H9 (cell line): ENCODE measurements around the gene ZNF423. TPM values are rescaled to one million over a fixed set of nuclear protein-coding genes. Genes with fewer than 3 reads are reported as not detected.

ENCODE experiments used
- DNase-seq: peaks from one replicate; pipeline ENCODE4 v3.0.0-alpha.2; 2017
- H2AFZ ChIP-seq: one replicate; pipeline ENCODE4 v1.6.1; 2013; ENCODE audit warnings: mild to moderate bottlenecking, low read length, control low read depth, moderate library complexity
- H2AK5ac ChIP-seq: 2 replicates; pipeline ENCODE4 v1.6.1; 2013; ENCODE audit warnings: low read length, control low read depth, mixed read lengths; ENCODE audit not compliant: insufficient read length
- H2BK120ac ChIP-seq: one replicate; pipeline ENCODE4 v1.6.1; 2013; ENCODE audit warnings: low read depth, mild to moderate bottlenecking, low read length, control low read depth, inconsistent platforms; ENCODE audit not compliant: poor library complexity, severe bottlenecking
- H2BK12ac ChIP-seq: 2 replicates; pipeline ENCODE4 v1.6.1; 2013; ENCODE audit warnings: low read length, control low read depth, mixed read lengths, low read depth; ENCODE audit not compliant: insufficient read length
- H2BK15ac ChIP-seq: 2 replicates; pipeline ENCODE4 v1.6.1; 2013; ENCODE audit warnings: low read depth, low read length, control low read depth
- H2BK20ac ChIP-seq: one replicate; pipeline ENCODE4 v1.6.1; 2013; ENCODE audit warnings: low read depth, mild to moderate bottlenecking, low read length, control low read depth, inconsistent platforms; ENCODE audit not compliant: poor library complexity, severe bottlenecking
- H2BK5ac ChIP-seq: 2 replicates; pipeline ENCODE4 v1.6.1; 2013; ENCODE audit warnings: low read length, control low read depth, mixed read lengths; ENCODE audit not compliant: insufficient read length
- H3K14ac ChIP-seq: 2 replicates; pipeline ENCODE4 v1.6.1; 2013; ENCODE audit warnings: low read length, control low read depth; ENCODE audit not compliant: insufficient read depth
- H3K18ac ChIP-seq: 2 replicates; pipeline ENCODE4 v1.6.1; 2013; ENCODE audit warnings: low read depth, mild to moderate bottlenecking, mixed read lengths, low read length, control low read depth; ENCODE audit not compliant: insufficient read length
- H3K23ac ChIP-seq: 2 replicates; pipeline ENCODE4 v1.6.1; 2013; ENCODE audit warnings: low read length, control low read depth, mixed read lengths, low read depth; ENCODE audit not compliant: insufficient read length
- H3K23me2 ChIP-seq: 2 replicates; pipeline ENCODE4 v1.6.1; 2013; ENCODE audit warnings: low read depth, mild to moderate bottlenecking, mixed read lengths, low read length, control low read depth; ENCODE audit not compliant: insufficient read length, poor library complexity, severe bottlenecking
- H3K27ac ChIP-seq: 2 replicates; pipeline ENCODE4 v1.5.1; 2013; ENCODE audit warnings: low read length, control low read depth, mixed read lengths, low read depth; ENCODE audit not compliant: insufficient read length
- H3K27me3 ChIP-seq: 2 replicates; pipeline ENCODE4 v1.6.1; 2013; ENCODE audit warnings: low read length, control low read depth, inconsistent platforms; ENCODE audit not compliant: insufficient read depth
- H3K4ac ChIP-seq: 2 replicates; pipeline ENCODE4 v1.6.1; 2013; ENCODE audit warnings: low read depth, mild to moderate bottlenecking, control low read depth, inconsistent platforms, low read length, moderate library complexity
- H3K4me1 ChIP-seq: 2 replicates; pipeline ENCODE4 v1.6.1; 2013; ENCODE audit warnings: low read length, control low read depth, inconsistent platforms; ENCODE audit not compliant: insufficient read depth
- H3K4me2 ChIP-seq: 2 replicates; pipeline ENCODE4 v1.6.1; 2013; ENCODE audit warnings: low read length, control low read depth, mixed read lengths; ENCODE audit not compliant: insufficient read length, insufficient read depth
- H3K56ac ChIP-seq: 2 replicates; pipeline ENCODE4 v1.6.1; 2013; ENCODE audit warnings: low read depth, mild to moderate bottlenecking, mixed read lengths, low read length, control low read depth; ENCODE audit not compliant: insufficient read length
- H3K79me1 ChIP-seq: 2 replicates; pipeline ENCODE4 v1.6.1; 2013; ENCODE audit warnings: low read depth, mild to moderate bottlenecking, moderate library complexity, low read length, control low read depth, inconsistent platforms; ENCODE audit not compliant: insufficient read depth, poor library complexity, severe bottlenecking
- H3K79me2 ChIP-seq: 2 replicates; pipeline ENCODE4 v1.6.1; 2013; ENCODE audit warnings: low read length, control low read depth, inconsistent platforms; ENCODE audit not compliant: insufficient read depth
- H3K9ac ChIP-seq: 2 replicates; pipeline ENCODE4 v1.6.1; 2013; ENCODE audit warnings: low read length, control low read depth, mixed read lengths; ENCODE audit not compliant: insufficient read length; ENCODE audit errors: extremely low read depth
- H3K9me3 ChIP-seq: one replicate; pipeline ENCODE4 v1.6.1; 2013; ENCODE audit warnings: low read depth, low read length, inconsistent platforms; ENCODE audit not compliant: control insufficient read depth
- H3T11ph ChIP-seq: one replicate; pipeline ENCODE4 v1.6.1; 2013; ENCODE audit warnings: mild to moderate bottlenecking, low read length, control low read depth, inconsistent platforms
- H4K20me1 ChIP-seq: one replicate; pipeline ENCODE4 v1.6.1; 2013; ENCODE audit not compliant: control insufficient read depth, insufficient read length, insufficient read depth
- H4K5ac ChIP-seq: 2 replicates; pipeline ENCODE4 v1.6.1; 2013; ENCODE audit warnings: low read depth, mild to moderate bottlenecking, mixed read lengths, low read length, control low read depth; ENCODE audit not compliant: insufficient read length
- H4K8ac ChIP-seq: replicated peaks from 2 replicates; pipeline ENCODE4 v1.6.1; 2013; ENCODE audit warnings: low read length, control low read depth, mixed read lengths, low read depth; ENCODE audit not compliant: insufficient read length
- H4K91ac ChIP-seq: 2 replicates; pipeline ENCODE4 v1.6.1; 2013; ENCODE audit warnings: low read depth, mild to moderate bottlenecking, moderate library complexity, mixed read lengths, low read length, control low read depth; ENCODE audit not compliant: insufficient read length
- H3K27ac Mint-ChIP-seq, 3 experiments: 2 replicates in 2 of 3; 3 replicates in 1 of 3; pipeline ENCODE4 v1.8.0; 2020 to 2021; ENCODE audit warnings: mixed read lengths in 3 of 3, mild to moderate bottlenecking in 1 of 3, moderate library complexity in 1 of 3
- H3K27me3 Mint-ChIP-seq: 2 replicates; pipeline ENCODE4 v1.8.0; 2021; ENCODE audit warnings: low read depth, mild to moderate bottlenecking, moderate library complexity, mixed read lengths
- H3K36me3 Mint-ChIP-seq, 3 experiments: 2 replicates in 2 of 3; 3 replicates in 1 of 3; pipeline ENCODE4 v1.8.0; 2020 to 2021; ENCODE audit warnings: low read depth in 3 of 3, mixed read lengths in 3 of 3; ENCODE audit not compliant: insufficient read depth in 1 of 3
- H3K4me1 Mint-ChIP-seq, 2 experiments: 2 replicates each; pipeline ENCODE4 v1.8.0; 2020; ENCODE audit warnings: mixed read lengths in 2 of 2
- H3K4me3 Mint-ChIP-seq, 2 experiments: 2 replicates in 1 of 2; 3 replicates in 1 of 2; pipeline ENCODE4 v1.8.0; 2020 to 2021; ENCODE audit warnings: mild to moderate bottlenecking in 2 of 2, mixed read lengths in 2 of 2, moderate library complexity in 1 of 2
- H3K9me3 Mint-ChIP-seq, 2 experiments: 2 replicates in 1 of 2; 3 replicates in 1 of 2; pipeline ENCODE4 v1.8.0; 2020; ENCODE audit warnings: mild to moderate bottlenecking in 2 of 2, mixed read lengths in 2 of 2, moderate library complexity in 1 of 2
- CTCF ChIP-seq: fragments of 200-600 bp; sonication (generic); conservative IDR thresholded peaks from 3 replicates; pipeline ENCODE4 v1.8.0; 2021; ENCODE audit warnings: antibody characterized with exemption, mild to moderate bottlenecking
- WGBS: extraction: QIAGEN DNeasy Blood & Tissue Kit; methylation state at CpG from one replicate; pipeline ENCODE4 v1.1.7; 2013; ENCODE audit warnings: missing lambda C conversion rate, low lambda C conversion rate, mixed read lengths; ENCODE audit not compliant: insufficient read length; ENCODE audit errors: extremely low coverage; 5-methylcytosine and 5-hydroxymethylcytosine counted together
- total RNA-seq: library from RNA; stranded (reverse); gene quantifications from 2 replicates; pipeline ENCODE4 v1.2.1, GENCODE V29; 2021

Gene ZNF423
- total RNA-seq, 1 experiment from 2014 or later = 51.5 TPM

GRCh38 chr16:49498264-49498663 lies 357.6 kb downstream of the ZNF423 start:
- no peak overlapping the region for H2BK20ac ChIP-seq
- Mint-ChIP-seq H3K27ac (no peak overlapping the region), H3K27me3 (no peaks in the 10 kb centered on the region; the same call in 1 of the 2 replicates), H3K4me1 (peaks cover 0 to 9% of the 10 kb centered on the region in 2 experiments; a peak in 2 of 4 replicates), H3K9me3 (no peaks in the 10 kb centered on the region), H3K4me3 (no peak overlapping the region), H3K36me3 (peaks cover 0 to 6% (median 3%) of the 10 kb centered on the region in 3 experiments; a peak in 5 of 7 replicates)
- no peak overlapping the region for H3K56ac ChIP-seq
- no peak overlapping the region for H2AFZ ChIP-seq
- H2BK15ac ChIP-seq = no peak overlapping the region
- H3K4me2 ChIP-seq = no peak overlapping the region
- H4K5ac ChIP-seq = no peak overlapping the region
- no peaks in the 10 kb centered on the region for H3K27me3 ChIP-seq
- H3K4ac ChIP-seq = no peak overlapping the region
- H3K18ac ChIP-seq = no peak overlapping the region
- no peaks in the 10 kb centered on the region for H3K23me2 ChIP-seq
- no peaks in the 10 kb centered on the region for H3K9me3 ChIP-seq
- no peak overlapping the region for H3K14ac ChIP-seq
- no peak overlapping the region for H4K91ac ChIP-seq
- no peaks in the 10 kb centered on the region for H4K20me1 ChIP-seq
- no peak overlapping the region for H2BK12ac ChIP-seq
- H3K27ac ChIP-seq = no peak overlapping the region
- TF ChIP-seq CTCF = no peak
- DNase-seq = no peak
- no peaks in the 10 kb centered on the region for H3K79me2 ChIP-seq
- no peak overlapping the region for H3K23ac ChIP-seq
- no CpG with 5 or more reads among the region's 3 CpGs for WGBS
- H4K8ac ChIP-seq = no peak overlapping the region
- H2BK120ac ChIP-seq = no peak overlapping the region
- H3K4me1 ChIP-seq = no peaks in the 10 kb centered on the region
- H3T11ph ChIP-seq = no peak overlapping the region
- no peak overlapping the region for H2BK5ac ChIP-seq
- no peak overlapping the region for H2AK5ac ChIP-seq
- no peak overlapping the region for H3K9ac ChIP-seq
- no peaks in the 10 kb centered on the region for H3K79me1 ChIP-seq
